Caco-2 (cell line): Measurements from ENCODE around the gene KLHL29. TPM values are rescaled to one million over a fixed set of nuclear protein-coding genes. Genes with fewer than 3 reads are reported as not detected.

Source experiments
- BruUV-seq: library from RNA; stranded (reverse); fragments of 400-500 nt; replicated peaks from 2 replicates; lab custom pipeline; 2021; lab: Mats Ljungman, UMichigan
- CTCF ChIA-PET: fragments of 300-600 bp; sonication (Branson Sonifier 250); formaldehyde crosslinking; loops from one replicate; lab custom pipeline; 2022; ENCODE audit warnings: antibody characterized with exemption; lab: Charles Lee
- POLR2A ChIA-PET: fragments of 300-600 bp; sonication (Branson Sonifier 250); formaldehyde crosslinking; loops from one replicate; lab custom pipeline; 2022; ENCODE audit warnings: antibody characterized with exemption; lab: Charles Lee
- DNase-seq, 2 experiments: peaks; one replicate each; pipeline versions ENCODE4 v3.0.0 to v3.0.0-alpha.2; 2020 to 2022
- H3K27me3 ChIP-seq: replicated peaks from 2 replicates; pipeline ENCODE4 v1.6.0; 2011; ENCODE audit warnings: low read length; ENCODE audit not compliant: control insufficient read depth, insufficient read depth
- H3K36me3 ChIP-seq: 2 replicates; pipeline ENCODE4 v1.5.1; 2011; ENCODE audit warnings: low read length; ENCODE audit not compliant: control insufficient read depth, insufficient read depth
- H3K4me1 ChIP-seq: fragments of 250-450 bp; sonication (Bioruptor Pico); 2 replicates; pipeline ENCODE4 v1.5.1; 2020; ENCODE audit warnings: mild to moderate bottlenecking
- H3K4me3 ChIP-seq: 2 replicates; pipeline ENCODE4 v1.5.1; 2011; ENCODE audit warnings: low read depth, mild to moderate bottlenecking, control low read depth, low read length
- H3K9me3 ChIP-seq: fragments of 250-450 bp; sonication (Bioruptor Pico); 2 replicates; pipeline ENCODE4 v1.5.1; 2020; ENCODE audit warnings: mild to moderate bottlenecking, moderate library complexity
- H3K27ac Mint-ChIP-seq: one replicate; pipeline ENCODE4 v1.8.0; 2022; ENCODE audit warnings: mixed read lengths; ENCODE audit not compliant: unreplicated experiment
- H3K27me3 Mint-ChIP-seq: one replicate; pipeline ENCODE4 v1.8.0; 2022; ENCODE audit warnings: mixed read lengths; ENCODE audit not compliant: insufficient read depth, unreplicated experiment
- H3K36me3 Mint-ChIP-seq: one replicate; pipeline ENCODE4 v1.8.0; 2022; ENCODE audit warnings: mild to moderate bottlenecking, mixed read lengths; ENCODE audit not compliant: insufficient read depth, unreplicated experiment
- H3K4me1 Mint-ChIP-seq: one replicate; pipeline ENCODE4 v1.8.0; 2022; ENCODE audit warnings: low read depth, mixed read lengths; ENCODE audit not compliant: unreplicated experiment
- H3K4me3 Mint-ChIP-seq: one replicate; pipeline ENCODE4 v1.8.0; 2022; ENCODE audit warnings: mild to moderate bottlenecking, moderate library complexity, mixed read lengths; ENCODE audit not compliant: unreplicated experiment
- H3K9me3 Mint-ChIP-seq: one replicate; pipeline ENCODE4 v1.8.0; 2022; ENCODE audit warnings: mixed read lengths; ENCODE audit not compliant: unreplicated experiment
- CTCF ChIP-seq, 2 experiments: fragments of 200-600 bp in 1 of 2; IDR thresholded peaks; 1 replicate in 1 of 2; 2 replicates in 1 of 2; pipeline versions ENCODE4 v1.5.1 to v1.8.0; 2011 to 2022; ENCODE audit warnings: antibody characterized with exemption in 1 of 2, control low read depth in 1 of 2, inconsistent platforms in 1 of 2, low read depth in 1 of 2, low read length in 1 of 2, mild to moderate bottlenecking in 1 of 2, moderate library complexity in 1 of 2; ENCODE audit not compliant: insufficient read depth in 1 of 2, severe bottlenecking in 1 of 2, unreplicated experiment in 1 of 2
- intact Hi-C: fragments of 100-400 bp; cut with micrococcal nuclease; formaldehyde crosslinking; loops from one replicate; pipeline ENCODE4 v1.10.0; 2022; ENCODE audit not compliant: unreplicated experiment
- total RNA-seq: library from RNA; stranded (reverse); gene quantifications from 2 replicates; pipeline ENCODE4 v1.2.3, GENCODE V29; 2022

The KLHL29 gene
- total RNA-seq, 1 experiment from 2014 or later, result 0.61 TPM

- no peak for TF ChIP-seq CTCF (IDR thresholded peaks at IDR 0.05; ENCODE audit: insufficient read depth in 1 of 2, low read depth in 1 of 2, low read length in 1 of 2, severe bottlenecking in 1 of 2, unreplicated experiment in 1 of 2)
- no peak overlapping the region for H3K4me3 Mint-ChIP-seq
- Histone ChIP-seq H3K4me3 (no peak overlapping the region), H3K9me3 (no peaks in the 10 kb centered on the region), H3K27me3 (no peaks in the 10 kb centered on the region), H3K36me3 (no peaks in the 10 kb centered on the region), H3K4me1 (peaks cover 9% of the 10 kb centered on the region)
- intact Hi-C loops, result no loop called here
- H3K9me3 Mint-ChIP-seq, result no peaks in the 10 kb centered on the region
- CTCF ChIA-PET, result interaction anchor here (0.7 kb wide), 1 partner anchor 33 kb away, joined by 4 read pairs; no protein-coding TSS in a partner anchor
- H3K27me3 Mint-ChIP-seq, result no peaks in the 10 kb centered on the region
- H3K4me1 Mint-ChIP-seq, result no peaks in the 10 kb centered on the region
- H3K27ac Mint-ChIP-seq, result no peak overlapping the region
- no TSS peak for BruUV-seq
- POLR2A ChIA-PET, result no interaction called here
- DNase-seq, result no peak
- H3K36me3 Mint-ChIP-seq, result no peaks in the 10 kb centered on the region
These were observed 272.4 kb downstream of the KLHL29 start for GRCh38 chr2:23657371-23657770.

GRCh38 chr2:23657934-23658333, 273.0 kb downstream of the KLHL29 start:
- no peak overlapping the region for H3K4me3 ChIP-seq
- H3K4me1 Mint-ChIP-seq, result no peaks in the 10 kb centered on the region
- ChIA-PET CTCF (no interaction called here), POLR2A (no interaction called here)
- H3K36me3 ChIP-seq, result no peaks in the 10 kb centered on the region
- no peak for DNase-seq
- H3K27ac Mint-ChIP-seq, result no peak overlapping the region
- no peak for TF ChIP-seq CTCF (IDR thresholded peaks at IDR 0.05; ENCODE audit: insufficient read depth in 1 of 2, low read depth in 1 of 2, low read length in 1 of 2, severe bottlenecking in 1 of 2, unreplicated experiment in 1 of 2)
- H3K9me3 Mint-ChIP-seq, result no peaks in the 10 kb centered on the region
- intact Hi-C loops, result no loop called here
- H3K36me3 Mint-ChIP-seq, result no peaks in the 10 kb centered on the region
- no peaks in the 10 kb centered on the region for H3K27me3 ChIP-seq
- H3K9me3 ChIP-seq, result no peaks in the 10 kb centered on the region
- peaks cover 9% of the 10 kb centered on the region for H3K4me1 ChIP-seq
- no peak overlapping the region for H3K4me3 Mint-ChIP-seq
- BruUV-seq, result no TSS peak
- H3K27me3 Mint-ChIP-seq, result no peaks in the 10 kb centered on the region

- H3K36me3 ChIP-seq, result no peaks in the 10 kb centered on the region
- peak; percentile 44 to 68 for DNase-seq
- peaks cover 9% of the 10 kb centered on the region for H3K4me1 ChIP-seq
- Mint-ChIP-seq H3K27ac (no peak overlapping the region), H3K4me3 (no peak overlapping the region), H3K9me3 (no peaks in the 10 kb centered on the region), H3K4me1 (no peaks in the 10 kb centered on the region), H3K36me3 (no peaks in the 10 kb centered on the region), H3K27me3 (no peaks in the 10 kb centered on the region)
- intact Hi-C loops, result no loop called here
- ChIA-PET POLR2A (no interaction called here), CTCF (no interaction called here)
- no peaks in the 10 kb centered on the region for H3K9me3 ChIP-seq
- no peaks in the 10 kb centered on the region for H3K27me3 ChIP-seq
- TF ChIP-seq CTCF (IDR thresholded peaks at IDR 0.05; ENCODE audit: insufficient read depth in 1 of 2, low read depth in 1 of 2, low read length in 1 of 2, severe bottlenecking in 1 of 2, unreplicated experiment in 1 of 2), result no peak
- no peak overlapping the region for H3K4me3 ChIP-seq
- BruUV-seq, result no TSS peak
These were observed 273.5 kb downstream of the KLHL29 start for GRCh38 chr2:23658466-23658942.
